Cardiac muscle cell (in vitro differentiated cells and primary cell): ENCODE data around the gene PTK6. TPM values are rescaled to one million over a fixed set of nuclear protein-coding genes. Genes with fewer than 3 reads are reported as not detected.
"Not testable (repeated sequence)": the region's sequence is repeated elsewhere in the genome, so short reads cannot be mapped to it uniquely, and the experiment has no call there.

Experiments used
- DNase-seq, 2 donors: peaks; one replicate each; pipeline versions ENCODE4 v3.0.0 to v3.0.0-alpha.2; 2010 to 2017; ENCODE audit warnings: low read depth in 1 of 2, low spot score in 1 of 2
- H3K27ac ChIP-seq: fragments of 200-600 bp; sonication (generic); 2 replicates; pipeline ENCODE4 v1.5.1; 2016
- H3K27me3 ChIP-seq: fragments of 200-600 bp; sonication (generic); 2 replicates; pipeline ENCODE4 v1.6.0; 2016; ENCODE audit warnings: control low read depth
- H3K36me3 ChIP-seq: fragments of 200-600 bp; sonication (generic); 2 replicates; pipeline ENCODE4 v1.5.1; 2016; ENCODE audit warnings: control low read depth
- H3K4me1 ChIP-seq: fragments of 200-600 bp; sonication (generic); 2 replicates; pipeline ENCODE4 v1.8.1; 2017; ENCODE audit warnings: low read depth, mild to moderate bottlenecking, mixed run types
- H3K4me3 ChIP-seq: fragments of 200-600 bp; sonication (generic); 2 replicates; pipeline ENCODE4 v1.5.1; 2016; ENCODE audit warnings: mild to moderate bottlenecking
- H3K9me3 ChIP-seq: fragments of 200-600 bp; sonication (generic); 2 replicates; pipeline ENCODE4 v1.5.1; 2017; ENCODE audit warnings: low read depth, mild to moderate bottlenecking, control low read depth
- CTCF ChIP-seq: IDR thresholded peaks from 2 replicates; pipeline ENCODE4 v1.5.1; 2012; ENCODE audit warnings: low read depth, mild to moderate bottlenecking, low read length
- polyA plus RNA-seq: library from polyadenylated mRNA; unstranded; fragments of >200 nt; fragmentation: Nextera tagmentation; extraction: Ambion mirVana; gene quantifications from 2 replicates; pipeline ENCODE4 v1.2.1, GENCODE V29; 2016
- total RNA-seq: library from RNA; depleted of rRNA; stranded (reverse); fragments of >200 nt; gene quantifications from 2 replicates; pipeline ENCODE4 v1.2.3, GENCODE V29; 2016

PTK6 gene
- total and polyA plus RNA-seq, 2 experiments from 2014 or later: 0.38 TPM; not detected in 1

GRCh38 chr20:63574156-63574828, 37.1 kb upstream of the PTK6 start, which contains the start of gene HELZ2:
HELZ2 (minus strand) TSS chr20:63574239; CDS start chr20:63572385, 1,854 bp downstream.
- no peak within 1 kb of the TSS for H3K27ac ChIP-seq
- H3K36me3 ChIP-seq: no peaks in the 10 kb centered on the region
- H3K4me3 ChIP-seq: peak within 1 kb of the TSS; percentile 59
- H3K27me3 ChIP-seq: no peaks in the 10 kb centered on the region
- no peaks in the 10 kb centered on the region for H3K4me1 ChIP-seq
- peak; percentile 67 to 78 for DNase-seq
- no peak for TF ChIP-seq CTCF
- H3K9me3 ChIP-seq: no peaks in the 10 kb centered on the region

- DNase-seq: no peak
- Histone ChIP-seq H3K9me3 (no peaks in the 10 kb centered on the region), H3K27me3 (no peaks in the 10 kb centered on the region), H3K4me1 (no peaks in the 10 kb centered on the region), H3K4me3 (peak overlapping the region; percentile 59), H3K27ac (no peak overlapping the region), H3K36me3 (no peaks in the 10 kb centered on the region)
- TF ChIP-seq CTCF: no peak
Measured at GRCh38 chr20:63573647-63574131, 36.5 kb upstream of the PTK6 start.

- H3K27me3 ChIP-seq: no peaks in the 10 kb centered on the region
- H3K4me3 ChIP-seq: peak overlapping the region; percentile 59
- H3K36me3 ChIP-seq: no peaks in the 10 kb centered on the region
- H3K27ac ChIP-seq: no peak overlapping the region
- H3K9me3 ChIP-seq: no peaks in the 10 kb centered on the region
- no peaks in the 10 kb centered on the region for H3K4me1 ChIP-seq
- TF ChIP-seq CTCF: peak; percentile 14
- no peak for DNase-seq
Measured at GRCh38 chr20:63572788-63573646, 35.8 kb upstream of the PTK6 start.

GRCh38 chr20:63572071-63572787, 35.1 kb upstream of the PTK6 start:
- H3K27me3 ChIP-seq: no peaks in the 10 kb centered on the region
- no peak for DNase-seq
- no peaks in the 10 kb centered on the region for H3K9me3 ChIP-seq
- H3K36me3 ChIP-seq: no peaks in the 10 kb centered on the region
- H3K27ac ChIP-seq: no peak overlapping the region
- no peaks in the 10 kb centered on the region for H3K4me1 ChIP-seq
- no peak for TF ChIP-seq CTCF
- no peak overlapping the region for H3K4me3 ChIP-seq

- H3K9me3 ChIP-seq, H3K27me3 ChIP-seq, H3K4me3 ChIP-seq: not testable (repeated sequence)
Measured at GRCh38 chr20:63571087-63571478, 33.9 kb upstream of the PTK6 start.

More at GRCh38 chr20:63571087-63571478, 33.9 kb upstream of the PTK6 start:
- not testable (repeated sequence) for H3K36me3 ChIP-seq, H3K4me1 ChIP-seq, H3K27ac ChIP-seq, DNase-seq
